ENCODE results near the gene YBX3.

YBX3 gene

GRCh38 chr12:10708862-10709261, 14.3 kb downstream of the YBX3 start:
- no peak for TF ChIP-seq NFIC (IDR thresholded peaks at IDR 0.05)
- no peak for TF ChIP-seq EGR1 (IDR thresholded peaks at IDR 0.05)
- TF ChIP-seq TAF1 (IDR thresholded peaks at IDR 0.05; ENCODE audit: low read depth), result no peak
- no peak for TF ChIP-seq RAD21 (IDR thresholded peaks at IDR 0.05; ENCODE audit: low read depth)
- no peak for TF ChIP-seq TEAD4 (IDR thresholded peaks at IDR 0.05)
- no peak for TF ChIP-seq YY1 (IDR thresholded peaks at IDR 0.05; ENCODE audit: low read depth)

- TF ChIP-seq NFIC (IDR thresholded peaks at IDR 0.05) (no peak), CEBPB (IDR thresholded peaks at IDR 0.05) (no peak), ZBTB7A (IDR thresholded peaks at IDR 0.05; ENCODE audit: low read depth) (no peak), EGR1 (IDR thresholded peaks at IDR 0.05) (no peak), REST (IDR thresholded peaks at IDR 0.05; ENCODE audit: low read depth) (no peak), TEAD4 (IDR thresholded peaks at IDR 0.05) (no peak), FOXM1 (IDR thresholded peaks at IDR 0.05; ENCODE audit: borderline replicate concordance, low read depth) (no peak), CREB1 (IDR thresholded peaks at IDR 0.05; ENCODE audit: low read depth) (no peak)
These were observed 17.5 kb downstream of the YBX3 start for GRCh38 chr12:10705655-10706054.

- no peak for TF ChIP-seq EP300 (IDR thresholded peaks at IDR 0.05; ENCODE audit: borderline replicate concordance)
- TF ChIP-seq CREB1 (IDR thresholded peaks at IDR 0.05; ENCODE audit: low read depth), result no peak
- no peak for TF ChIP-seq NFIC (IDR thresholded peaks at IDR 0.05)
- TF ChIP-seq CEBPB (IDR thresholded peaks at IDR 0.05), result no peak
- no peak for TF ChIP-seq ZBTB7A (IDR thresholded peaks at IDR 0.05; ENCODE audit: low read depth)
- no peak for TF ChIP-seq MAX (IDR thresholded peaks at IDR 0.05)
- no peak for TF ChIP-seq FOXM1 (IDR thresholded peaks at IDR 0.05; ENCODE audit: borderline replicate concordance, low read depth)
- TF ChIP-seq TAF1 (IDR thresholded peaks at IDR 0.05; ENCODE audit: low read depth), result no peak
- TF ChIP-seq USF1 (IDR thresholded peaks at IDR 0.05), result no peak
- no peak for TF ChIP-seq RAD21 (IDR thresholded peaks at IDR 0.05; ENCODE audit: low read depth)
- TF ChIP-seq TCF12 (IDR thresholded peaks at IDR 0.05; ENCODE audit: low read depth), result no peak
- no peak for TF ChIP-seq YY1 (IDR thresholded peaks at IDR 0.05; ENCODE audit: low read depth)
- TF ChIP-seq TEAD4 (IDR thresholded peaks at IDR 0.05), result no peak
- TF ChIP-seq REST (IDR thresholded peaks at IDR 0.05; ENCODE audit: low read depth), result no peak
- TF ChIP-seq EGR1 (IDR thresholded peaks at IDR 0.05), result no peak
These were observed 21.3 kb downstream of the YBX3 start for GRCh38 chr12:10701843-10702242.

GRCh38 chr12:10701131-10701681, 21.9 kb downstream of the YBX3 start:
- no peak for TF ChIP-seq FOXM1 (IDR thresholded peaks at IDR 0.05; ENCODE audit: borderline replicate concordance, low read depth)
- no peak for TF ChIP-seq REST (IDR thresholded peaks at IDR 0.05; ENCODE audit: low read depth)
- TF ChIP-seq EP300 (IDR thresholded peaks at IDR 0.05; ENCODE audit: borderline replicate concordance), result no peak
- TF ChIP-seq TCF12 (IDR thresholded peaks at IDR 0.05; ENCODE audit: low read depth), result no peak
- no peak for TF ChIP-seq EGR1 (IDR thresholded peaks at IDR 0.05)
- TF ChIP-seq MAX (IDR thresholded peaks at IDR 0.05), result no peak
- no peak for TF ChIP-seq NFIC (IDR thresholded peaks at IDR 0.05)
- TF ChIP-seq USF1 (IDR thresholded peaks at IDR 0.05), result no peak
- no peak for TF ChIP-seq TEAD4 (IDR thresholded peaks at IDR 0.05)
- TF ChIP-seq ZBTB7A (IDR thresholded peaks at IDR 0.05; ENCODE audit: low read depth), result no peak
- no peak for TF ChIP-seq TAF1 (IDR thresholded peaks at IDR 0.05; ENCODE audit: low read depth)
- no peak for TF ChIP-seq CEBPB (IDR thresholded peaks at IDR 0.05)
- no peak for TF ChIP-seq CREB1 (IDR thresholded peaks at IDR 0.05; ENCODE audit: low read depth)
- TF ChIP-seq RAD21 (IDR thresholded peaks at IDR 0.05; ENCODE audit: low read depth), result no peak
- no peak for TF ChIP-seq YY1 (IDR thresholded peaks at IDR 0.05; ENCODE audit: low read depth)
